Esophagus muscularis mucosa (tissue), 3 donors: ENCODE data around the gene LTA4H.

Experiments
- POLR2AphosphoS5 ChIP-seq, 2 donors: sonication (generic); formaldehyde crosslinking; IDR thresholded peaks; one replicate each; pipeline ENCODE4 v1.6.1; 2017; ENCODE audit warnings: antibody characterized with exemption in 2 of 2
- TF ChIP-seq, protein P1 (sequence below), 3 experiments: fragments of 200-600 bp in 2 of 3; fragments of 450-650 bp in 1 of 3; sonication (generic) in 2 of 3; IDR thresholded peaks; one replicate each; pipeline ENCODE4 v1.5.1; 2017 to 2019; ENCODE audit warnings: antibody characterized with exemption in 3 of 3, mild to moderate bottlenecking in 2 of 3, moderate library complexity in 1 of 3

DNA sequence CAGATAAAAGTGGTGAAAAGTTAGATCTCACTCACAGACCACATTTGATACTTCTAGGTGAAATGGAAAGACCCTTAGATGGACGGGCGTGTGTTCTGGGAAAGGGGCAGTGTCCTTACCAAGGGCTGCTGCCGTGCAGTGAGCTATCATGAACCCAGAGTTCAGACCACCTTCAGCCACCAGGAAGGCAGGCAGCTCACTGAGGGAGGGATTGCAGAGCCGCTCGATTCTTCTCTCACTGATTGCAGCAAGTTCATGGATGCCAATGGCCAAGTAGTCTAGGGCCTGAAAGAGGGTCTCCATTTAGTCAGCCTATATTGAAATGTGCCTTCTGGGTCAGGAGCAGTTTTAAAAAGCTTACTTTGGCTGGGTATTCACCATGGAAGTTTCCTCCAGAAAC lies 55.0 kb downstream of the LTA4H start:
- TF ChIP-seq, protein P1, sequence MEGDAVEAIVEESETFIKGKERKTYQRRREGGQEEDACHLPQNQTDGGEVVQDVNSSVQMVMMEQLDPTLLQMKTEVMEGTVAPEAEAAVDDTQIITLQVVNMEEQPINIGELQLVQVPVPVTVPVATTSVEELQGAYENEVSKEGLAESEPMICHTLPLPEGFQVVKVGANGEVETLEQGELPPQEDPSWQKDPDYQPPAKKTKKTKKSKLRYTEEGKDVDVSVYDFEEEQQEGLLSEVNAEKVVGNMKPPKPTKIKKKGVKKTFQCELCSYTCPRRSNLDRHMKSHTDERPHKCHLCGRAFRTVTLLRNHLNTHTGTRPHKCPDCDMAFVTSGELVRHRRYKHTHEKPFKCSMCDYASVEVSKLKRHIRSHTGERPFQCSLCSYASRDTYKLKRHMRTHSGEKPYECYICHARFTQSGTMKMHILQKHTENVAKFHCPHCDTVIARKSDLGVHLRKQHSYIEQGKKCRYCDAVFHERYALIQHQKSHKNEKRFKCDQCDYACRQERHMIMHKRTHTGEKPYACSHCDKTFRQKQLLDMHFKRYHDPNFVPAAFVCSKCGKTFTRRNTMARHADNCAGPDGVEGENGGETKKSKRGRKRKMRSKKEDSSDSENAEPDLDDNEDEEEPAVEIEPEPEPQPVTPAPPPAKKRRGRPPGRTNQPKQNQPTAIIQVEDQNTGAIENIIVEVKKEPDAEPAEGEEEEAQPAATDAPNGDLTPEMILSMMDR (IDR thresholded peaks at IDR 0.05) = no peak
- no peak for TF ChIP-seq POLR2AphosphoS5 (IDR thresholded peaks at IDR 0.05)
